C4-2B (cell line): ENCODE measurements around the gene ASCL3.

ENCODE experiments used
- H3K27ac ChIP-seq: fragments of 450-650 bp; 2 replicates; pipeline ENCODE4 v1.5.1; 2017
- ZFX ChIP-seq: fragments of 450-650 bp; IDR thresholded peaks from 2 replicates; pipeline ENCODE4 v1.6.1; 2017
- TF ChIP-seq, protein P1 (sequence below): fragments of 450-650 bp; conservative IDR thresholded peaks from 2 replicates; pipeline ENCODE4 v1.5.1; 2017; ENCODE audit warnings: mild to moderate bottlenecking

ASCL3 gene

GRCh38 chr11:8973121-8973520, 30.3 kb upstream of the ASCL3 start:
- TF ChIP-seq, protein P1, sequence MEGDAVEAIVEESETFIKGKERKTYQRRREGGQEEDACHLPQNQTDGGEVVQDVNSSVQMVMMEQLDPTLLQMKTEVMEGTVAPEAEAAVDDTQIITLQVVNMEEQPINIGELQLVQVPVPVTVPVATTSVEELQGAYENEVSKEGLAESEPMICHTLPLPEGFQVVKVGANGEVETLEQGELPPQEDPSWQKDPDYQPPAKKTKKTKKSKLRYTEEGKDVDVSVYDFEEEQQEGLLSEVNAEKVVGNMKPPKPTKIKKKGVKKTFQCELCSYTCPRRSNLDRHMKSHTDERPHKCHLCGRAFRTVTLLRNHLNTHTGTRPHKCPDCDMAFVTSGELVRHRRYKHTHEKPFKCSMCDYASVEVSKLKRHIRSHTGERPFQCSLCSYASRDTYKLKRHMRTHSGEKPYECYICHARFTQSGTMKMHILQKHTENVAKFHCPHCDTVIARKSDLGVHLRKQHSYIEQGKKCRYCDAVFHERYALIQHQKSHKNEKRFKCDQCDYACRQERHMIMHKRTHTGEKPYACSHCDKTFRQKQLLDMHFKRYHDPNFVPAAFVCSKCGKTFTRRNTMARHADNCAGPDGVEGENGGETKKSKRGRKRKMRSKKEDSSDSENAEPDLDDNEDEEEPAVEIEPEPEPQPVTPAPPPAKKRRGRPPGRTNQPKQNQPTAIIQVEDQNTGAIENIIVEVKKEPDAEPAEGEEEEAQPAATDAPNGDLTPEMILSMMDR: no peak
- no peak for TF ChIP-seq ZFX
- no peak overlapping the region for H3K27ac ChIP-seq

- TF ChIP-seq, protein P1: no peak
- no peak for TF ChIP-seq ZFX
- H3K27ac ChIP-seq: no peak overlapping the region
Observed at GRCh38 chr11:8971924-8972316, 29.1 kb upstream of the ASCL3 start.

GRCh38 chr11:8971196-8971923, 28.5 kb upstream of the ASCL3 start:
- TF ChIP-seq, protein P1: no peak
- no peak for TF ChIP-seq ZFX
- no peak overlapping the region for H3K27ac ChIP-seq

DNA sequence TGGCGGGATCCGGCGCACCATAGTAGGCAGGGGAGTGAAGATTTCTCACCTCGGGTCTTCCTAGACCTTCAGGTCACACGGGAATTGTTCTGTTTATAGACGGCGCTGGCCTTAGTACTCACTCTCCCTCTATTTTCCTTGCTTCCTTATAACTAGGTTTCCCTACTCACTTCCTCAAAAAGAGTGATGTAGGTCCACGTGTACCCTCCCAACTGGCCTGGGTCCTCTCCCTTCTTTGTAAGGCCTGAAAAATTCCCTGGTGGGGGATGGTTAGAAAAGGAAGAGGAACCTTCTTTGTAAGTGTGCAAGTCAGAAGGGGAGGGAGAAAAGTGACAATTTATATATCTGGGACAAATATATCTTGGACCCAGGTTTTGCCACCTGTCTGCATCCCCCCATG, 24.4 kb upstream of the ASCL3 start:
- no peak overlapping the region for H3K27ac ChIP-seq

DNA sequence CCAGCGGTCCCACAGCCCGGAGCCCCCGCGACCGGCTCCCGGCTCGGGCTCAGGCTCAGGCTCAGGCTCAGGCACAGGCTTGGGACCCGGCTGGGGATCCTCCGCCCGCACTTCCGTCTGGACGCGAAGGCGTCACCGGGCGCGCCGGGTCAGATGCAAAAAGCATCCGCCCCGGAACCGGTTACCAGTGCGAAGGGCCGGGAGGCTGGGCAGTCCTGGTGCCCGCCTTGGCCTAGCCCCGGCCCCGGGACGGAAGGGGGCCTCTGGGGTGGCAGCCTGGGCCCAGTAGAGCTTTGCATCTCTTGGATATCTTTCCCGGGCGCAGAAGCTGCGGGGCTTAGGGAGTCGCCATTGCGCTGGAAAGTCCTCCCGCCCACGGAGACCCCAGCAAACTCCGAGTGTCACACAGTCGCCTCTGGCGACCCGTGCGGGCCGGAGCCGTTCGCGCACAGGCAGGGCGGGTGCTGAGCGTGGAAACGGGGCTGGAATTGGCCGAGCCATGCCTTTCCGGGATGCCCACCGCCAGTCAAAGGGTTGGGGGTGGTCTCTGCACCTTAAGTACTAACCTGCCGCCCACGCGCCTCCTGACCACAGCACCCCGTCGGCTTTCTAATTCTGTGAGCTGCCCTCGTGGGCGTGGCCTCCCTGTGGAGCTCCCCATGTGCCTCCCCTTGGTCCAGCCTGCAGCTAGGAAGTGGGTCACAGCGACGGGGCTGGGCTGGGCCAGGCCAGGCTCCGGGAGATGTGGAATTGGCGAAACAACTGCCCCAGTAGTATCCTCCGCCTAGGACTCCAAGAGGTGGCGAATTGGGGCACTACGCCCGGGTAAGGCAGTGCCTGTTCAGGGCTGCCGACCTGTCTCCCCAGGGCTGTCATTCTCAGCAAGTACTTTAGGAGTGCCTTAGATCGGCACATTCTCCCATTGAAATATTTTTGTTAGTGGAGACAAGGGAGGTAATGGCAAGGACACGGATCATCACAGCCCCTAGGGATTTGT, 21.8 kb upstream of the ASCL3 start, which contains the start of gene TMEM9B:
Gene TMEM9B, minus strand, starts transcription at position 119 of the 997 bp plus-strand sequence. CDS start 129 bp downstream, outside the sequence.
- H3K27ac ChIP-seq: peak within 1 kb of the TSS; percentile 82
- TF ChIP-seq, protein P1: no peak
- TF ChIP-seq ZFX: peak; percentile 99

More for the DNA sequence above, 24.4 kb upstream of the ASCL3 start:
- no peak for TF ChIP-seq ZFX
- TF ChIP-seq, protein P1: no peak

- TF ChIP-seq, protein P1: no peak
- no peak for TF ChIP-seq ZFX
- H3K27ac ChIP-seq: peak overlapping the region; percentile 82
Observed at GRCh38 chr11:8963569-8964323, 20.9 kb upstream of the ASCL3 start.
